ENCODE measurements around the gene ZMAT5. TPM values are rescaled to one million over a fixed set of nuclear protein-coding genes. Genes with fewer than 3 reads are reported as not detected.

Gene ZMAT5
- total and polyA plus RNA-seq, 2 donors from 2014 or later = 21.3 to 47.7 TPM

GRCh38 chr22:29720811-29721323, 45.9 kb downstream of the ZMAT5 start:
- FAIRE-seq (no peak), DNase-seq (no peak)
- no peak for TF ChIP-seq CTCF (IDR thresholded peaks at IDR 0.05; ENCODE audit: borderline replicate concordance, extremely low read depth, insufficient read depth)
- H3K27me3 ChIP-seq (ENCODE audit: control insufficient read depth, insufficient read depth, low read length) = peaks cover 6% of the 10 kb centered on the region
- no peak overlapping the region for H3K4me3 ChIP-seq (ENCODE audit: low read length in 3 of 3)
- no peaks in the 10 kb centered on the region for H3K36me3 ChIP-seq (ENCODE audit: control insufficient read depth in 2 of 3, insufficient read depth in 3 of 3, low read length in 3 of 3)
- no peak overlapping the region for H3K27ac ChIP-seq (ENCODE audit: low read depth in 2 of 2, low read length in 2 of 2)
- no peak overlapping the region for H3K9ac ChIP-seq (ENCODE audit: low read length in 3 of 3)
- intact Hi-C loops (cut with DNase I) = no loop called here
- peaks cover 0 to 3% (median 0%) of the 10 kb centered on the region in 3 donors for H3K4me1 ChIP-seq (ENCODE audit: control insufficient read depth in 2 of 3, insufficient read depth in 2 of 3, low read depth in 1 of 3, low read length in 3 of 3)
- no peaks in the 10 kb centered on the region for H3K9me3 ChIP-seq (ENCODE audit: control insufficient read depth in 2 of 3, insufficient read depth in 1 of 3, low read length in 3 of 3)

- Histone ChIP-seq H3K27me3 (ENCODE audit: control insufficient read depth, insufficient read depth, low read length) (peaks cover 6% of the 10 kb centered on the region), H3K4me3 (ENCODE audit: low read length in 3 of 3) (no peak within 1 kb of the TSS)
These were observed 46.7 kb downstream of the ZMAT5 start, which contains the start of gene CABP7 for GRCh38 chr22:29719899-29720645. CABP7 (plus strand) TSS chr22:29720003; CDS start chr22:29720425, 422 bp downstream.

GRCh38 chr22:29718949-29719898, 47.6 kb downstream of the ZMAT5 start:
- FAIRE-seq (no peak), DNase-seq (no peak)
- intact Hi-C loops (cut with DNase I) = no loop called here
- peaks cover 6% of the 10 kb centered on the region for H3K27me3 ChIP-seq (ENCODE audit: control insufficient read depth, insufficient read depth, low read length)
- H3K9ac ChIP-seq (ENCODE audit: low read length in 3 of 3) = no peak overlapping the region
- no peaks in the 10 kb centered on the region for H3K36me3 ChIP-seq (ENCODE audit: control insufficient read depth in 2 of 3, insufficient read depth in 3 of 3, low read length in 3 of 3)
- H3K9me3 ChIP-seq (ENCODE audit: control insufficient read depth in 2 of 3, insufficient read depth in 1 of 3, low read length in 3 of 3) = no peaks in the 10 kb centered on the region
- no peak overlapping the region for H3K27ac ChIP-seq (ENCODE audit: low read depth in 2 of 2, low read length in 2 of 2)
- H3K4me1 ChIP-seq (ENCODE audit: control insufficient read depth in 2 of 3, insufficient read depth in 2 of 3, low read depth in 1 of 3, low read length in 3 of 3) = peaks cover 0 to 3% (median 0%) of the 10 kb centered on the region in 3 donors
- no peak overlapping the region for H3K4me3 ChIP-seq (ENCODE audit: low read length in 3 of 3)
- TF ChIP-seq CTCF (IDR thresholded peaks at IDR 0.05; ENCODE audit: borderline replicate concordance, extremely low read depth, insufficient read depth) = no peak

More at GRCh38 chr22:29719899-29720645, 46.7 kb downstream of the ZMAT5 start, which contains the start of gene CABP7:
- DNase-seq = peak in 1 of 5 donors; percentile 20
- H3K36me3 ChIP-seq (ENCODE audit: control insufficient read depth in 2 of 3, insufficient read depth in 3 of 3, low read length in 3 of 3) = no peaks in the 10 kb centered on the region
- intact Hi-C loops (cut with DNase I) = no loop called here
- H3K27ac ChIP-seq (ENCODE audit: low read depth in 2 of 2, low read length in 2 of 2) = no peak within 1 kb of the TSS
- no peak within 1 kb of the TSS for H3K9ac ChIP-seq (ENCODE audit: low read length in 3 of 3)
- no peak for FAIRE-seq
- no peaks in the 10 kb centered on the region for H3K9me3 ChIP-seq (ENCODE audit: control insufficient read depth in 2 of 3, insufficient read depth in 1 of 3, low read length in 3 of 3)
- no peak for TF ChIP-seq CTCF (IDR thresholded peaks at IDR 0.05; ENCODE audit: borderline replicate concordance, extremely low read depth, insufficient read depth)
- H3K4me1 ChIP-seq (ENCODE audit: control insufficient read depth in 2 of 3, insufficient read depth in 2 of 3, low read depth in 1 of 3, low read length in 3 of 3) = peaks cover 0 to 3% (median 0%) of the 10 kb centered on the region in 3 donors
